CMK (cell line): ENCODE data around the gene MAN1A1.
"Not testable (repeated sequence)": the region's sequence is repeated elsewhere in the genome, so short reads cannot be mapped to it uniquely, and the experiment has no call there.

ENCODE experiments used
- DNase-seq: peaks from one replicate; pipeline ENCODE4 v3.0.0-alpha.2; 2010; ENCODE audit warnings: low read depth

MAN1A1 gene

GRCh38 chr6:119170447-119171087 lies 179.0 kb downstream of the MAN1A1 start:
- DNase-seq: no peak

GRCh38 chr6:119170103-119170446 lies 179.5 kb downstream of the MAN1A1 start:
- DNase-seq: no peak

DNA sequence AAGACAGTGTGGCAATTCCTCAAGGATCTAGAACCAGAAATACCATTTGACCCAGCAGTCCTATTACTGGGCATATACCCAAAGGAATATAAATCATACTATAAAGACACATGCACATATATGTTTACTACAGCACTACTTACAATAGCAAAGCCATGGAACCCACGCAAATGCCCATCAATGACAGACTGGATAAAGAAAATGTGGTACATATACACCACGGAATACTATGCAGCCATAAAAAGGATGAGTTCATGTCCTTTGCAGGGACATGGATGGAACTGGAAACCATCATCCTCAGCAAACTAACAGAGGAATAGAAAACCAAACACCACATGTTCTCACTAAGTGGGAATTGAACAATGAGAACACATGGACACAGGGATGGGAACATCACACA lies 180.2 kb downstream of the MAN1A1 start:
- DNase-seq: not testable (repeated sequence)

- no peak for DNase-seq
These were observed 183.4 kb downstream of the MAN1A1 start for GRCh38 chr6:119166024-119166784.

DNA sequence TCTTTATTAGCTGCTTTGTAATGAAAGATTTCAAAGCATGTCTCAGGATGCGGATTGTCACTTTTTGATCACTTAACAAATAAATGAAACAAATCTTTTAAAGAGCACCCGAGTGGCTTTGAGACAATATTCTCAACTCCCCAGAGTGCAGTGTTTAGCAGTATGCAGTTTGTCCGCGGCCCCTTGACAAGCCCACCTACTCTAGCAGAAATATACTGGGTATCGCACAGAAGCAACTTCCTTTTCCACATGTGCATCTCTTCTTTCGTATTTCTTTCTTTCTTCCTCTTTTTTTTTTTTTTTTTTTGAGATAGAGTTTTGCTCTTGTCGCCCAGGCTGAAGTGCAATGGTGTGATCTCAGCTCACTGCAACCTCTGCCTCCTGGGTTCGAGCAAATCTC lies 186.6 kb downstream of the MAN1A1 start:
- DNase-seq: no peak

- DNase-seq: no peak
These were observed 187.3 kb downstream of the MAN1A1 start for GRCh38 chr6:119162134-119162775.

DNA sequence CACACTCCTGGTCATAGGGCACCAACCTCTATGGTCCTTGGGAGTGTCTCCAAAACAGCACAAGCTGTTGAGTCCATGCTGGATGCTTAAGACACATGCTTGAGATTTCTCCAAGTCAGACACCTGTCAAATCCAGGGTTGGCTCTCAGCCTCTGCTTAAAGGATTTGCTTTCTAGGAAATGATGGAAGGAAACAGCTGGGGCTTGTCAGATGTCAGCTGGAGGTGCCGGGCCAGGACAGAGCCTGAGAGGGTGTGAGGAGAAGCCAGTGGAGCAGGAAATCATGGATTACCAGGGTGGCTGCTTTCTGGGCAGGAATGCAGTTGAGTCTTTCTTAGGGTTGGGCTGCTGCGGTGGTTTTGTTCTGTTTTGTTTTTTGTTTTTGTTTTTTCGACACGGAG lies 188.1 kb downstream of the MAN1A1 start:
- DNase-seq: no peak

GRCh38 chr6:119160911-119161310 lies 188.7 kb downstream of the MAN1A1 start:
- no peak for DNase-seq

GRCh38 chr6:119158057-119158848 lies 191.3 kb downstream of the MAN1A1 start:
- DNase-seq: no peak

GRCh38 chr6:119157506-119157815 lies 192.1 kb downstream of the MAN1A1 start:
- DNase-seq: no peak

DNA sequence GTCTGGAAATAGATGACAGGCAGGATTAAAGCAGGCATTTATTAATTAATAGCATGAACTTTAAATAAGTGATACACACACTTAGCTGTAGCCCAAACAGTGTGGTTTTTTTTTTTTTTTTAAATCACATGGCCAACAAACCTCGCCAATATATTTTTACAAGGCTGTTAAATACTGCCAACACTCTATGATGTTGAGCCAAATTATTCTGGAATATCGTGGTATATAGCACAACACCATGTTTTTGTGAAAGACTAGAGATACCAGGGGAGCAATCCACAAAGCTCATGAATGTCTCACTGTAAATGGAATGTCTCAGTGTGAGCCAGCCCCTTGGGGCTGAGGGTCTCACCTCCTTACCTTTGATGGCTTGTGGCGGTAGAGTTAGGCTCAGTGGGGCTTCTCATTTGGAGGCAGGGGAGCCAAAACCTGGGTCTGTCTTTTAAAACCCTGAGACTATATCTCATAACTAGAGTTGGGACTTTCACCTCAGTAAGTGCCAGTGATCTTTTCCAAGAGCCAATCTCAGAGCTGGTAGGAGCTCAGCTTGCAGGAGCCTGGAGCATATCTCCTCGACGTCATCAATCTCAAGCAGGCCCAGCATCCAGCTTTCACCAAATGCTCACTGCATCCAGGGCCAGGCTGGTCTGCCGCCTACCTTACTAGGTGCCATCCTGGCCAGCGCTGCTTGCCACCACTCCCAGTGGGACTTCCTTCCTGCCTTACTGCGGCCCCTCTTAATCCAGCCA lies 192.6 kb downstream of the MAN1A1 start:
- no peak for DNase-seq

DNA sequence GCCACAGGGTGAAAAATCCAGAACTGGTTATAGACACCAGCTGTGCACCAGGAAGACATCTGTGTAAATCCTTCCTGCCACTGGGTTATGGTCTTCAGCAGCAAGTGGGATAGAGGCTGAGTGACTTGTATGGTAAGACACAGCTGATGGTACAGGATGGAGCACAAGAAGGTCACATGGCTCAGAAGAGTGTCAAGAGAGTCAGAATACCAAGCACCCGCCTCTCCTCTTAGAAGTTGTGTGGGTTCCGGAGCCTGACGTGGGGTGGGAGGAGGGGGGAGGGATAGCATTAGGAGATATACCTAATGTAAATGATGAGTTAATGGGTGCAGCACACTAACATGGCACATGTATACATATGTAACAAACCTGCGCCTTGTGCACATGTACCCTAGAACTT lies 193.5 kb downstream of the MAN1A1 start:
- DNase-seq: not testable (repeated sequence)

GRCh38 chr6:119152187-119152586 lies 197.4 kb downstream of the MAN1A1 start:
- DNase-seq: no peak

GRCh38 chr6:119148825-119149525 lies 200.6 kb downstream of the MAN1A1 start:
- DNase-seq: no peak

GRCh38 chr6:119148098-119148824 lies 201.3 kb downstream of the MAN1A1 start:
- DNase-seq: no peak

DNA sequence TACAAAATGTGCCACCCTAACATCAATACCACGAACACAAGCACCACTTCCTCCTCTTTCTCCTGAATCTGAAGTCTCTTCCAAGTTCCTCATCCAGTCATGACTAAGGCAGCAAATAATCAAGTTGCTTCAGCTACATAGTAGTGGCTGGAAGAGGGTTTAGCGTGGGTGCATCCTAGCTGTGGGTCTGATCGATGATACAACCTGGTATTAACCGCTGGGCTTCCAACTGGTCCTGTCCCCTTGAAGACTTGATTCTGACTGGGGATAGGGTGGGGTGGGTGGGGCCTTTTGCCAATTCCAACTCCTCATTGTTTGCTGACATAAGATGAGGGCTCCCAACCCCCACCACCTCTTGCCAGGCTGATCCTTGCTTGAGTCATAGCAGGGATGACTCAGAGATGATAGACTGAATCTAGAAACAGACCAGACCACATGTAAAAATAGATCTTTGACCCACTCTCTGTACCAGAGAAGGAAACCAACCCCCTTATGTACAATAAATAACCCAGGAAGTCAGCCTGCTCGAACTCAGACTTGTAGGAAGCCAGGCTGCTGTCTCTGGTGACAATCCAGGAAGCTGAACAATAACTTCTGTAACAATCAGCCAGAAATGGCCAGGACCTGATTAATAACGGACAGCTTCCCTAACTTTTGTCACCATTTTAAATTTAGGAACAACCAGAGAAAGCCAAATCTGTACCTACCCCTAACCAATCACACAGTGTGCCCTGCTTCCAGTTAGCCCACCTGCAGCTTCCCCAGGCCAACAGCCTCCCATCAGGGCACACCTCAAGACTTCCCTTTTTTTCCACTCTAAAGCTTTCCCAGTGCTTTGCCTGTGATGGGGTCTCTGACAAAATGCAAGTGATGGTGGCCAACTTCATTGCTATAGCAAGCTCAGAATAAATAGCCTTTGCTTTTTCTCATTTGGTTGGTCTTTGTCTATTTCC lies 202.2 kb downstream of the MAN1A1 start:
- DNase-seq: no peak

DNA sequence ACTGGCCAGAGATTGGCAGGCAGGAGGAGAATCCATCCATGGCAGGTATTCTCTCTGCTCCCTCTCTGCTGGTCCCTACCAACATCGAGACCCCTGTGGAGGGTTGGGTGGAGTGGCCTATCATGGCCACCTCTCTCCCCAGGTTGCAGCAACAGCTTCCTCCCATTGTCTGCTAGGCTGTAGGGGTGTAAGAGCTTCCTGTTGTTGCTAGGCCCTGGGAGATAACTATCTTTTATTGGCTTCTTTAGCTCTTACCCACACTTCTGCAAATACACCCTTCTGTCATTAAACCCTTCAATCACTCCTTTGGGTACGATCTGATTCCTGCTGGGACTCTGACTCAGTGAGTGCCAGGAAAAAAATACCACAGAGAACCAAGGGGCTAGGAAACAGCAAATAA lies 204.4 kb downstream of the MAN1A1 start:
- DNase-seq: no peak

DNA sequence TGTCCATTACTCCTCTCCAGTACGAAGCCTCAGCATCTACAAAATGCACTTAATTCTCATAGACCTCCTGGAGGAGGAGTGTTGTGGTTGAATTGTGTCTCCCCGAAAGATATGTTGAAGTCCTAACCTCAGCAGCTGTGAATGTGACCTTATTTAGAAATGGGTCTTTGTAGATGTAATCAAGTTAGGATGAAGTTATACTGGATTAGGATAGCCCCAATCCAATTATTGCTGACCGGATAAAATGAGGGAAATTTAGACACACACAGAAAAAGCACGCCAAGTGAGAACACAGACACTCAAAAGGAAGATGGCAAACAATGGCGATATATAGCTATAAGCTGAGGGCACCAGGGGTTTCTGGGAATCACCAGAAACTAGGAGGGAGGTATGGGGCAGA lies 206.9 kb downstream of the MAN1A1 start:
- DNase-seq: no peak

GRCh38 chr6:119142041-119142440 lies 207.5 kb downstream of the MAN1A1 start:
- DNase-seq: no peak
